Erythroblast (primary cell): ENCODE measurements around the gene NDFIP2.

ENCODE experiments used
- DNase-seq, 2 experiments: peaks; one replicate each; lab custom pipeline; 2025; lab: John Stamatoyannopoulos, UW
- GATA1 ChIP-seq: IDR thresholded peaks from 2 replicates; pipeline ENCODE4 v1.6.1; 2011; ENCODE audit warnings: low read depth, mild to moderate bottlenecking, control low read depth, low read length, moderate library complexity
- POLR2A ChIP-seq: IDR thresholded peaks from 2 replicates; pipeline ENCODE4 v1.6.1; 2011; ENCODE audit warnings: mild to moderate bottlenecking, low read length

The NDFIP2 gene

GRCh38 chr13:79452239-79452913, 28.6 kb upstream of the NDFIP2 start:
- TF ChIP-seq POLR2A (no peak), GATA1 (no peak)
- no peak for DNase-seq

GRCh38 chr13:79455331-79455730, 25.6 kb upstream of the NDFIP2 start:
- DNase-seq = no peak
- TF ChIP-seq GATA1 (no peak), POLR2A (no peak)

- no peak for TF ChIP-seq POLR2A
- no peak for TF ChIP-seq GATA1
- DNase-seq = no peak
These were observed 24.9 kb upstream of the NDFIP2 start for GRCh38 chr13:79456051-79456450.

- TF ChIP-seq GATA1 = no peak
- no peak for TF ChIP-seq POLR2A
These were observed 24.1 kb upstream of the NDFIP2 start for GRCh38 chr13:79456656-79457365.

GRCh38 chr13:79457390-79457789, 23.6 kb upstream of the NDFIP2 start:
- DNase-seq = no peak
- TF ChIP-seq GATA1 (no peak), POLR2A (no peak)

More at GRCh38 chr13:79456656-79457365, 24.1 kb upstream of the NDFIP2 start:
- no peak for DNase-seq

GRCh38 chr13:79457948-79458347, 23.0 kb upstream of the NDFIP2 start:
- TF ChIP-seq POLR2A (no peak), GATA1 (no peak)
- DNase-seq = peak; percentile 4 to 32

GRCh38 chr13:79458436-79458835, 22.5 kb upstream of the NDFIP2 start:
- TF ChIP-seq POLR2A (no peak), GATA1 (no peak)
- DNase-seq = no peak

GRCh38 chr13:79459906-79460305, 21.0 kb upstream of the NDFIP2 start:
- DNase-seq = no peak
- TF ChIP-seq GATA1 (no peak), POLR2A (no peak)

- no peak for TF ChIP-seq GATA1
- TF ChIP-seq POLR2A = no peak
- DNase-seq = no peak
These were observed 18.1 kb upstream of the NDFIP2 start for GRCh38 chr13:79462895-79463294.

GRCh38 chr13:79463604-79464003, 17.4 kb upstream of the NDFIP2 start:
- TF ChIP-seq GATA1 (no peak), POLR2A (no peak)
- DNase-seq = no peak

- peak in 1 of 2 experiments; percentile 21 for DNase-seq
- TF ChIP-seq GATA1 (no peak), POLR2A (no peak)
These were observed 14.1 kb upstream of the NDFIP2 start for GRCh38 chr13:79466872-79467271.

GRCh38 chr13:79468402-79468801, 12.6 kb upstream of the NDFIP2 start:
- no peak for DNase-seq
- no peak for TF ChIP-seq POLR2A
- no peak for TF ChIP-seq GATA1

GRCh38 chr13:79468819-79469218, 12.1 kb upstream of the NDFIP2 start:
- no peak for DNase-seq
- TF ChIP-seq GATA1 (no peak), POLR2A (no peak)

- DNase-seq = no peak
- no peak for TF ChIP-seq POLR2A
- TF ChIP-seq GATA1 = no peak
These were observed 11.3 kb upstream of the NDFIP2 start for GRCh38 chr13:79469608-79470007.

GRCh38 chr13:79470666-79471065, 10.3 kb upstream of the NDFIP2 start:
- TF ChIP-seq GATA1 (no peak), POLR2A (no peak)
- no peak for DNase-seq
